Measurements from ENCODE around the gene RIF1.

RIF1 gene

GRCh38 chr2:151470556-151470955 lies 60.9 kb downstream of the RIF1 start:
- Histone ChIP-seq H3K23ac (ENCODE audit: low read length) (no peak overlapping the region), H3K79me2 (ENCODE audit: control insufficient read depth, insufficient read depth, low read length) (no peaks in the 10 kb centered on the region), H3K4ac (ENCODE audit: low read depth, low read length) (no peak overlapping the region), H3K4me2 (ENCODE audit: low read length) (no peak overlapping the region), H3K79me1 (ENCODE audit: low read length) (no peaks in the 10 kb centered on the region), H3K9ac (ENCODE audit: low read length) (no peak overlapping the region), H3K27ac (ENCODE audit: low read depth, low read length) (no peak overlapping the region), H3K56ac (ENCODE audit: low read length) (no peak overlapping the region), H3K18ac (ENCODE audit: low read length) (no peak overlapping the region), H3K4me3 (ENCODE audit: low read length) (no peak overlapping the region), H2AK5ac (ENCODE audit: low read length) (no peak overlapping the region), H3K36me3 (ENCODE audit: control insufficient read depth, insufficient read depth, low read length) (peaks cover 2% of the 10 kb centered on the region), H3K4me1 (ENCODE audit: control insufficient read depth, low read depth, low read length) (no peaks in the 10 kb centered on the region), H4K8ac (ENCODE audit: low read depth, low read length) (no peak overlapping the region), H2BK5ac (ENCODE audit: low read length) (no peak overlapping the region), H4K5ac (ENCODE audit: low read length) (no peak overlapping the region), H2BK15ac (replicated peaks; ENCODE audit: low read depth) (no peak overlapping the region), H2BK120ac (ENCODE audit: low read depth, low read length) (no peak overlapping the region), H3K27me3 (ENCODE audit: insufficient read depth, low read length, poor library complexity) (no peaks in the 10 kb centered on the region)
- DNase-seq, result no peak
- no CpG with 5 or more reads among the region's 1 CpG for WGBS (ENCODE audit: extremely low coverage, insufficient coverage, low lambda C conversion rate)

- H2BK120ac ChIP-seq (ENCODE audit: low read depth, low read length), result no peak overlapping the region
- H2AK5ac ChIP-seq (ENCODE audit: low read length), result no peak overlapping the region
- H3K4ac ChIP-seq (ENCODE audit: low read depth, low read length), result no peak overlapping the region
- H2BK15ac ChIP-seq (replicated peaks; ENCODE audit: low read depth), result no peak overlapping the region
- no peak overlapping the region for H4K8ac ChIP-seq (ENCODE audit: low read depth, low read length)
- no peak overlapping the region for H2BK5ac ChIP-seq (ENCODE audit: low read length)
- H3K4me1 ChIP-seq (ENCODE audit: control insufficient read depth, low read depth, low read length), result no peaks in the 10 kb centered on the region
- H4K5ac ChIP-seq (ENCODE audit: low read length), result no peak overlapping the region
- no peak overlapping the region for H3K4me2 ChIP-seq (ENCODE audit: low read length)
- H3K36me3 ChIP-seq (ENCODE audit: control insufficient read depth, insufficient read depth, low read length), result no peaks in the 10 kb centered on the region
- no peak for DNase-seq
- no peaks in the 10 kb centered on the region for H3K79me1 ChIP-seq (ENCODE audit: low read length)
- no peaks in the 10 kb centered on the region for H3K79me2 ChIP-seq (ENCODE audit: control insufficient read depth, insufficient read depth, low read length)
- H3K9ac ChIP-seq (ENCODE audit: low read length), result no peak overlapping the region
- no peak overlapping the region for H3K56ac ChIP-seq (ENCODE audit: low read length)
- H3K18ac ChIP-seq (ENCODE audit: low read length), result no peak overlapping the region
- no peaks in the 10 kb centered on the region for H3K27me3 ChIP-seq (ENCODE audit: insufficient read depth, low read length, poor library complexity)
- no peak overlapping the region for H3K4me3 ChIP-seq (ENCODE audit: low read length)
- no peak overlapping the region for H3K27ac ChIP-seq (ENCODE audit: low read depth, low read length)
- no CpG with 5 or more reads among the region's 3 CpGs for WGBS (ENCODE audit: extremely low coverage, insufficient coverage, low lambda C conversion rate)
- no peak overlapping the region for H3K23ac ChIP-seq (ENCODE audit: low read length)
Measured at GRCh38 chr2:151472966-151473365, 63.3 kb downstream of the RIF1 start.

- DNase-seq, result no peak
- no peak overlapping the region for H2BK15ac ChIP-seq (replicated peaks; ENCODE audit: low read depth)
- no peak overlapping the region for H3K23ac ChIP-seq (ENCODE audit: low read length)
- no peaks in the 10 kb centered on the region for H3K4me1 ChIP-seq (ENCODE audit: control insufficient read depth, low read depth, low read length)
- no peak overlapping the region for H2AK5ac ChIP-seq (ENCODE audit: low read length)
- no peak overlapping the region for H4K8ac ChIP-seq (ENCODE audit: low read depth, low read length)
- no peak overlapping the region for H4K5ac ChIP-seq (ENCODE audit: low read length)
- H3K4ac ChIP-seq (ENCODE audit: low read depth, low read length), result no peak overlapping the region
- no peak overlapping the region for H3K4me3 ChIP-seq (ENCODE audit: low read length)
- H3K9ac ChIP-seq (ENCODE audit: low read length), result no peak overlapping the region
- H3K27me3 ChIP-seq (ENCODE audit: insufficient read depth, low read length, poor library complexity), result no peaks in the 10 kb centered on the region
- no peak overlapping the region for H3K56ac ChIP-seq (ENCODE audit: low read length)
- no peaks in the 10 kb centered on the region for H3K79me1 ChIP-seq (ENCODE audit: low read length)
- no peak overlapping the region for H2BK5ac ChIP-seq (ENCODE audit: low read length)
- H3K4me2 ChIP-seq (ENCODE audit: low read length), result no peak overlapping the region
- no peaks in the 10 kb centered on the region for H3K79me2 ChIP-seq (ENCODE audit: control insufficient read depth, insufficient read depth, low read length)
- no peak overlapping the region for H3K18ac ChIP-seq (ENCODE audit: low read length)
- no peak overlapping the region for H3K27ac ChIP-seq (ENCODE audit: low read depth, low read length)
- no peak overlapping the region for H2BK120ac ChIP-seq (ENCODE audit: low read depth, low read length)
- WGBS (ENCODE audit: extremely low coverage, insufficient coverage, low lambda C conversion rate), result no CpG with 5 or more reads among the region's 2 CpGs
- no peaks in the 10 kb centered on the region for H3K36me3 ChIP-seq (ENCODE audit: control insufficient read depth, insufficient read depth, low read length)
Measured at GRCh38 chr2:151475071-151475470, 65.4 kb downstream of the RIF1 start.

GRCh38 chr2:151476287-151476686 lies 66.6 kb downstream of the RIF1 start:
- Histone ChIP-seq H3K36me3 (ENCODE audit: control insufficient read depth, insufficient read depth, low read length) (no peaks in the 10 kb centered on the region), H3K4me2 (ENCODE audit: low read length) (no peak overlapping the region), H2BK15ac (replicated peaks; ENCODE audit: low read depth) (no peak overlapping the region), H4K5ac (ENCODE audit: low read length) (no peak overlapping the region), H3K27ac (ENCODE audit: low read depth, low read length) (no peak overlapping the region), H3K27me3 (ENCODE audit: insufficient read depth, low read length, poor library complexity) (no peaks in the 10 kb centered on the region), H3K4me1 (ENCODE audit: control insufficient read depth, low read depth, low read length) (no peaks in the 10 kb centered on the region), H2AK5ac (ENCODE audit: low read length) (no peak overlapping the region), H3K79me2 (ENCODE audit: control insufficient read depth, insufficient read depth, low read length) (no peaks in the 10 kb centered on the region), H3K18ac (ENCODE audit: low read length) (no peak overlapping the region), H2BK120ac (ENCODE audit: low read depth, low read length) (no peak overlapping the region), H4K8ac (ENCODE audit: low read depth, low read length) (no peak overlapping the region), H3K79me1 (ENCODE audit: low read length) (no peaks in the 10 kb centered on the region), H3K9ac (ENCODE audit: low read length) (no peak overlapping the region), H3K56ac (ENCODE audit: low read length) (no peak overlapping the region), H2BK5ac (ENCODE audit: low read length) (no peak overlapping the region), H3K4ac (ENCODE audit: low read depth, low read length) (no peak overlapping the region), H3K23ac (ENCODE audit: low read length) (no peak overlapping the region), H3K4me3 (ENCODE audit: low read length) (no peak overlapping the region)
- WGBS (ENCODE audit: extremely low coverage, insufficient coverage, low lambda C conversion rate), result no CpG with 5 or more reads among the region's 1 CpG
- no peak for DNase-seq

- Histone ChIP-seq H3K79me2 (ENCODE audit: control insufficient read depth, insufficient read depth, low read length) (no peaks in the 10 kb centered on the region), H2BK5ac (ENCODE audit: low read length) (no peak overlapping the region), H3K27me3 (ENCODE audit: insufficient read depth, low read length, poor library complexity) (no peaks in the 10 kb centered on the region), H3K23ac (ENCODE audit: low read length) (no peak overlapping the region), H2AK5ac (ENCODE audit: low read length) (no peak overlapping the region), H3K4me2 (ENCODE audit: low read length) (no peak overlapping the region), H3K18ac (ENCODE audit: low read length) (no peak overlapping the region), H4K8ac (ENCODE audit: low read depth, low read length) (no peak overlapping the region), H3K79me1 (ENCODE audit: low read length) (no peaks in the 10 kb centered on the region), H3K4me3 (ENCODE audit: low read length) (no peak overlapping the region), H3K9ac (ENCODE audit: low read length) (no peak overlapping the region), H3K4ac (ENCODE audit: low read depth, low read length) (no peak overlapping the region), H3K56ac (ENCODE audit: low read length) (no peak overlapping the region), H3K27ac (ENCODE audit: low read depth, low read length) (no peak overlapping the region), H2BK120ac (ENCODE audit: low read depth, low read length) (no peak overlapping the region), H3K36me3 (ENCODE audit: control insufficient read depth, insufficient read depth, low read length) (no peaks in the 10 kb centered on the region), H3K4me1 (ENCODE audit: control insufficient read depth, low read depth, low read length) (no peaks in the 10 kb centered on the region), H2BK15ac (replicated peaks; ENCODE audit: low read depth) (no peak overlapping the region), H4K5ac (ENCODE audit: low read length) (no peak overlapping the region)
- no CpG with 5 or more reads among the region's 4 CpGs for WGBS (ENCODE audit: extremely low coverage, insufficient coverage, low lambda C conversion rate)
- DNase-seq, result no peak
Measured at GRCh38 chr2:151478011-151478410, 68.3 kb downstream of the RIF1 start.

GRCh38 chr2:151481744-151482143 lies 72.0 kb downstream of the RIF1 start:
- Histone ChIP-seq H3K79me2 (ENCODE audit: control insufficient read depth, insufficient read depth, low read length) (no peaks in the 10 kb centered on the region), H3K4me3 (ENCODE audit: low read length) (no peak overlapping the region), H2BK5ac (ENCODE audit: low read length) (no peak overlapping the region), H4K5ac (ENCODE audit: low read length) (no peak overlapping the region), H3K4ac (ENCODE audit: low read depth, low read length) (no peak overlapping the region), H2BK120ac (ENCODE audit: low read depth, low read length) (no peak overlapping the region), H3K27ac (ENCODE audit: low read depth, low read length) (no peak overlapping the region), H3K4me2 (ENCODE audit: low read length) (no peak overlapping the region), H3K9ac (ENCODE audit: low read length) (no peak overlapping the region), H3K18ac (ENCODE audit: low read length) (no peak overlapping the region), H3K27me3 (ENCODE audit: insufficient read depth, low read length, poor library complexity) (no peaks in the 10 kb centered on the region), H4K8ac (ENCODE audit: low read depth, low read length) (no peak overlapping the region), H3K56ac (ENCODE audit: low read length) (no peak overlapping the region), H2BK15ac (replicated peaks; ENCODE audit: low read depth) (no peak overlapping the region), H3K36me3 (ENCODE audit: control insufficient read depth, insufficient read depth, low read length) (no peaks in the 10 kb centered on the region), H3K23ac (ENCODE audit: low read length) (no peak overlapping the region), H2AK5ac (ENCODE audit: low read length) (no peak overlapping the region), H3K79me1 (ENCODE audit: low read length) (no peaks in the 10 kb centered on the region), H3K4me1 (ENCODE audit: control insufficient read depth, low read depth, low read length) (no peaks in the 10 kb centered on the region)
- no peak for DNase-seq
- WGBS (ENCODE audit: extremely low coverage, insufficient coverage, low lambda C conversion rate), result no CpG with 5 or more reads among the region's 5 CpGs

All from mesendoderm (in vitro differentiated cells).